Upper lobe of left lung (tissue), 6 donors: Measurements from ENCODE around the gene MIF. TPM values are rescaled to one million over a fixed set of nuclear protein-coding genes. Genes with fewer than 3 reads are reported as not detected.
"Not testable (repeated sequence)": the region's sequence is repeated elsewhere in the genome, so short reads cannot be mapped to it uniquely, and the experiment has no call there.

Experiments used
- ATAC-seq, 2 donors: fragments of 200-7000 bp; cut with Tn5 transposase; one replicate each; pipeline ENCODE4 v1.9.1; 2022; ENCODE audit warnings: mild to moderate bottlenecking in 2 of 2, moderate library complexity in 2 of 2; ENCODE audit not compliant: low FRiP score in 2 of 2
- DNase-seq, 2 donors: peaks; one replicate each; pipeline ENCODE4 v3.0.0-alpha.2; 2019 to 2020
- H3K27ac ChIP-seq, 4 donors: fragments of 200-600 bp; sonication (generic); one replicate each; pipeline ENCODE4 v1.5.1; 2016 to 2019
- H3K27me3 ChIP-seq, 4 donors: fragments of 200-600 bp; sonication (generic); one replicate each; pipeline ENCODE4 v1.5.1; 2017 to 2019
- H3K36me3 ChIP-seq, 4 donors: fragments of 200-600 bp; sonication (generic); one replicate each; pipeline ENCODE4 v1.5.1; 2016 to 2019
- H3K4me1 ChIP-seq, 4 donors: fragments of 200-600 bp; sonication (generic); one replicate each; pipeline ENCODE4 v1.5.1; 2018 to 2019
- H3K4me3 ChIP-seq, 4 donors: fragments of 200-600 bp; sonication (generic); one replicate each; pipeline ENCODE4 v1.5.1; 2017 to 2019; ENCODE audit warnings: mild to moderate bottlenecking in 2 of 4, moderate library complexity in 1 of 4
- H3K9me3 ChIP-seq, 4 donors: fragments of 200-600 bp; sonication (generic); one replicate each; pipeline ENCODE4 v1.5.1; 2018 to 2019
- EP300 ChIP-seq, 4 donors: sonication (generic); formaldehyde crosslinking; IDR thresholded peaks; one replicate each; pipeline ENCODE4 v1.5.1; 2017; ENCODE audit warnings: antibody characterized with exemption in 4 of 4, control low read depth in 2 of 4
- POLR2A ChIP-seq, 4 donors: fragments of 450-650 bp; IDR thresholded peaks; one replicate each; pipeline ENCODE4 v1.5.1; 2016 to 2017; ENCODE audit warnings: antibody characterized with exemption in 4 of 4, mild to moderate bottlenecking in 2 of 4
- POLR2AphosphoS5 ChIP-seq, 2 donors: sonication (generic); formaldehyde crosslinking; IDR thresholded peaks; one replicate each; pipeline ENCODE4 v1.5.1; 2017; ENCODE audit warnings: antibody characterized with exemption in 2 of 2
- WGBS, 2 donors: methylation state at CpG; one replicate each; pipeline ENCODE4 v1.1.5; 2017 to 2018; 5-methylcytosine and 5-hydroxymethylcytosine counted together
- total RNA-seq, 6 donors: library from RNA; depleted of rRNA in 4 of 6; stranded (reverse); fragments of >200 nt in 4 of 6; gene quantifications; one replicate each; pipeline versions ENCODE4 v1.1.0 to v1.2.1, GENCODE V29; 2016 to 2021
- TF ChIP-seq, protein P1 (sequence below), 6 experiments: fragments of 450-650 bp in 4 of 6; fragments of 200-600 bp in 2 of 6; sonication (generic) in 2 of 6; IDR thresholded peaks; one replicate each; pipeline ENCODE4 v1.5.1; 2016 to 2019; ENCODE audit warnings: antibody characterized with exemption in 6 of 6
- donor health status: DM: no; HTN: no; CAD: no; lungs with moderate emphysema.
- donor health status: DM: no; HTN: yes; CAD: no; lungs with severe emphysema.

The MIF gene
- total RNA-seq, 6 donors from 2014 or later = 54.5 to 388 (median 298) TPM

DNA sequence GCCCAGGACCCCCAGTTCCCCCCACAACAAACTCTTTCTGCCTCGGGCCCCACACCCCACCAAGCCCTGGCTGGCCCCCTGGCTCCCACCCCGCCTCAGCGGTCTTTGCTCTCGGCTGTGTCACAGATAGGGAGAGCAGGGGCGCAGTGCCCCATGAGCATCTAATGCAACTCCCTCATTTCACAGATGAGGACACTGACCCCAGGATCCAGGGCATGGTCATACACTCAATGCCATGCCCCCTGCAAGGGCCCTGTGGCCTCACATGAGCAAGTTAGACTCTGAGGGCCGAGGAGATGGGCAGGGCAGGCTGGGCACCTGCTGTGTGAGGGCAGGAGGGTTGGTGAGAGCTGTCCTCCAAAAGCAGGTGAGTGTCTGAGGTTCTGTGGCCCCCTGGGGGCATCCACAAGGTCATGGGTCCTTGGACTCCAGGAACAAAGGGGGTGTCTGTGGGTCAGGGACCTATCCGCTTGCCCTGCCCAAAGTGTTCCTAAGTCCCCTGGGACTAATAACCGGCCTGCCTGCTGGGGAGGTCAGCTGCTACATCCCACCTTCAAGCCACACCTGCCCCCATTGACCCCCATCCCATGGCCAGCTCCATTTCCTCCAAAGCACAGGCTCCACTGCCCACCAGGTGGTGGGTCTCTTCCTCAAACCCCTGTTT is 2.5 kb downstream of the MIF start:
- Histone ChIP-seq H3K27me3 (no peaks in the 10 kb centered on the region), H3K4me3 (no peak overlapping the region), H3K27ac (no peak overlapping the region), H3K36me3 (peaks cover 0 to 24% (median 16%) of the 10 kb centered on the region in 4 donors), H3K4me1 (peaks cover 17 to 27% (median 22%) of the 10 kb centered on the region in 4 donors), H3K9me3 (no peaks in the 10 kb centered on the region)
- WGBS, 2 donors = 91 to 92% methylated on average over 2 to 8 of the region's 8 CpGs
- no peak for ATAC-seq
- DNase-seq = peak in 1 of 2 donors; percentile 41
- TF ChIP-seq EP300 (IDR thresholded peaks at IDR 0.05) (no peak), POLR2A (IDR thresholded peaks at IDR 0.05) (no peak), POLR2AphosphoS5 (IDR thresholded peaks at IDR 0.05) (no peak)
- TF ChIP-seq, protein P1, sequence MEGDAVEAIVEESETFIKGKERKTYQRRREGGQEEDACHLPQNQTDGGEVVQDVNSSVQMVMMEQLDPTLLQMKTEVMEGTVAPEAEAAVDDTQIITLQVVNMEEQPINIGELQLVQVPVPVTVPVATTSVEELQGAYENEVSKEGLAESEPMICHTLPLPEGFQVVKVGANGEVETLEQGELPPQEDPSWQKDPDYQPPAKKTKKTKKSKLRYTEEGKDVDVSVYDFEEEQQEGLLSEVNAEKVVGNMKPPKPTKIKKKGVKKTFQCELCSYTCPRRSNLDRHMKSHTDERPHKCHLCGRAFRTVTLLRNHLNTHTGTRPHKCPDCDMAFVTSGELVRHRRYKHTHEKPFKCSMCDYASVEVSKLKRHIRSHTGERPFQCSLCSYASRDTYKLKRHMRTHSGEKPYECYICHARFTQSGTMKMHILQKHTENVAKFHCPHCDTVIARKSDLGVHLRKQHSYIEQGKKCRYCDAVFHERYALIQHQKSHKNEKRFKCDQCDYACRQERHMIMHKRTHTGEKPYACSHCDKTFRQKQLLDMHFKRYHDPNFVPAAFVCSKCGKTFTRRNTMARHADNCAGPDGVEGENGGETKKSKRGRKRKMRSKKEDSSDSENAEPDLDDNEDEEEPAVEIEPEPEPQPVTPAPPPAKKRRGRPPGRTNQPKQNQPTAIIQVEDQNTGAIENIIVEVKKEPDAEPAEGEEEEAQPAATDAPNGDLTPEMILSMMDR (IDR thresholded peaks at IDR 0.05) = no peak

DNA sequence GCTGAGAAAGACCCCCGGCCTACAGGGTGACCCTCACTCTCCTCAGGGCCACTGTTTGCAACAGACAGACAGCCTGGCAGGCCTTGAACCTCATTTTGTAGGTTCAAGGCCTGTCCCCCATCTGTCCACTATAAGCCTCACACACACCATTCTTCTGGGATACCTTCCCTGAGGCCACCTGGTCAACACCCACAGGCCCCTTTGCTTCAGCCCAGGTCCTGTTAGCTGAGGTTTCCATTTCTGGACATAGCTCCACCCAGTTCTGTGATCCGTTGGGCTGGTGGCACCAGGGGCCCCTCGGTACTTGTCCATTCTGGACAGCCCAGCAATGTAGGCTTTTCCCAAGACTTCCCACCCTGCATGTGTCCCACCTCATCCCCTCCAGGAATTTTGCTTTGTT is 3.1 kb downstream of the MIF start:
- Histone ChIP-seq H3K27ac (no peak overlapping the region), H3K36me3 (peaks cover 0 to 24% (median 16%) of the 10 kb centered on the region in 4 donors)
- WGBS, 2 donors = 96% methylated on average over 3 of the region's 3 CpGs; no CpG with 5 or more reads in 1 of the 2 donors

DNA sequence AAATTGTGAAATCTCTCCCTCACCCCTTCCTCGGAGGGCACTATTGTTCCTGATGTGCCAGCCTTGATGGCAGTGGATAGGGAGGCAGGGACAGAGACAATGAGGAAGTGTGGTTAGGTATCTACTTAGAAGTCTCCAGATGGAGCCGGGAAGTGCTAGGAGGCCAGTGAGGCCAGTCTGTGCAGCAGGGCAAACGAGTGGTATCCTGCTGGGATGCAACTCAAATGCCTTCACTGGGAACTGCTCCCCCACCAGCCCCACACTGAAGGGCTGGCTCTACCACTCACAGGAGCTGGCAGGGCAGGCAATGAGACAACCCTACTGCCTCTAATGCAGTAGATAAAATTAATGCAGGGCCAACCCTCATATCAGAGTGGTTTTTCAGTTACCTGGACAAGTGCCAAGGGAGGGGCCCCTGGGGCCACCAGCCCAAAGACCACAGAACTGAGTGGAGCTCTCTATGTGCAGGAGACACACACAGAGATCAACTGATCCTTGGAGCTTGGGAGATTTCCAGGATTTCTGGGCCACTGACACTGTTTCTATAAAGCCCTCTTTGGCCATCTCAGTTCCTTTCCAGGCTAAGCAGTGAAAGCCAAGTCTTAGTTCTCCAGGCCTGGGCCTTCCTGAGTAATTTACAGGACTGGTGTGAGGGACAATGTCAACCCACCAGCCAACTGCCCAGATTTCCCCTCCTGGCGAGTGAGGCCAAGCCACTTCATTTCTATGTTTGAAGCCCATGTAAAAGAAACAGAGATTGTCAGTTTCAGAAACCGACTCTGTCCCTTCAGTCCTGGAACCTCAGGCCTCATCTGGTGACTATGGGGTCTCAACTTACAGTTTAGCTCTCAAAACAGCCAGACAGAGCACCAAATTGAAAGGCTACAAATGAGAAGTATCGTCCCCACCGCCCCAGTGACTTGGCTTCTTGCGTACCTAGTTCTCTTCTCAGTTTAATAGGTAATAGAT is 4.1 kb downstream of the MIF start:
- WGBS, 2 donors = 57 to 77% methylated on average over 8 of the region's 8 CpGs
- peak overlapping the region in 1 of 4 donors; percentile 6 for H3K27ac ChIP-seq
- no peak for ATAC-seq
- no peaks in the 10 kb centered on the region for H3K27me3 ChIP-seq
- H3K4me3 ChIP-seq = no peak overlapping the region
- H3K9me3 ChIP-seq = no peaks in the 10 kb centered on the region
- peaks cover 0 to 24% (median 16%) of the 10 kb centered on the region in 4 donors for H3K36me3 ChIP-seq
- no peak for DNase-seq
- no peak for TF ChIP-seq EP300 (IDR thresholded peaks at IDR 0.05)
- H3K4me1 ChIP-seq = peaks cover 16 to 25% (median 21%) of the 10 kb centered on the region in 4 donors

More for the DNA sequence above, 3.1 kb downstream of the MIF start:
- H3K27me3 ChIP-seq = no peaks in the 10 kb centered on the region
- peaks cover 17 to 27% (median 22%) of the 10 kb centered on the region in 4 donors for H3K4me1 ChIP-seq
- H3K9me3 ChIP-seq = no peaks in the 10 kb centered on the region
- TF ChIP-seq, protein P1 (IDR thresholded peaks at IDR 0.05) = no peak
- TF ChIP-seq EP300 (IDR thresholded peaks at IDR 0.05) = no peak
- TF ChIP-seq POLR2A (IDR thresholded peaks at IDR 0.05) = no peak
- no peak for TF ChIP-seq POLR2AphosphoS5 (IDR thresholded peaks at IDR 0.05)
- no peak overlapping the region for H3K4me3 ChIP-seq
- DNase-seq (no peak), ATAC-seq (no peak)

DNA sequence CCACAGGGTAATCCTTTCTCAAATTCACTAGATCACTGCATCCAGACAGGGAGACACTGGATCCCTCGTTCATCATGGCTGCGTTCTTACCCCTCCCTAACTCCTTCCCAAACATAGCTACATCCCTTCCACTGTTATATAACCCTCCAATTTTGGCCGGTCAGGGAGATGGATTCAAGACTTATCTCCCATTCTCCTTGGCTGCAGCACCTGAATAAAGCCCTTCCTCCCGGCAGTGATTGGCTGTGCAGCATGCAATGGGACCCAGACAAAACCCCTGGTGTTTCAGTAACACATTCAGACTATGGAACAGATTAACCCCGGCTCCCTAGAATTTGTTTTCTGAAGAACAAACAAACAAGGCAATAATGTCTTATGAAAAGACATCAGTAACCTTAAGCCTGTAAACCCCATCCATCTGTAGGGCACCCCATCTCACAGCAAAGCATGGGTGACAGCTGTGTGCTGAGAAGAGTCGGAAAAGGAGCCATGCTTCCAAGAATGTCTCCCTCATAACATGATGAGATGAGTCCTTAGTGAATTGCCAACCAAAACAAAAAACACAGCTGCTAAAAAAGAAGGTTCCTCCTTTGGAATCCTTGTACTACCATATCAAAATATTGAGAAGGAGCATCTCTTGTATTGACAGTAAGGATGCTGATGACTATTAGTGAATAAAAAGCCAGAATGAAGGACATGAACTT is 5.0 kb downstream of the MIF start:
- 85 to 91% methylated on average over 6 of the region's 6 CpGs for WGBS, 2 donors
- ATAC-seq (no peak), DNase-seq (no peak)
- Histone ChIP-seq H3K4me1 (peaks cover 11 to 19% (median 18%) of the 10 kb centered on the region in 4 donors), H3K4me3 (no peak overlapping the region), H3K27ac (no peak overlapping the region), H3K36me3 (peaks cover 0 to 24% (median 16%) of the 10 kb centered on the region in 4 donors), H3K27me3 (no peaks in the 10 kb centered on the region), H3K9me3 (no peaks in the 10 kb centered on the region)
- no peak for TF ChIP-seq POLR2A (IDR thresholded peaks at IDR 0.05)
- TF ChIP-seq EP300 (IDR thresholded peaks at IDR 0.05) = no peak
- no peak for TF ChIP-seq POLR2AphosphoS5 (IDR thresholded peaks at IDR 0.05)
- TF ChIP-seq, protein P1 (IDR thresholded peaks at IDR 0.05) = no peak

DNA sequence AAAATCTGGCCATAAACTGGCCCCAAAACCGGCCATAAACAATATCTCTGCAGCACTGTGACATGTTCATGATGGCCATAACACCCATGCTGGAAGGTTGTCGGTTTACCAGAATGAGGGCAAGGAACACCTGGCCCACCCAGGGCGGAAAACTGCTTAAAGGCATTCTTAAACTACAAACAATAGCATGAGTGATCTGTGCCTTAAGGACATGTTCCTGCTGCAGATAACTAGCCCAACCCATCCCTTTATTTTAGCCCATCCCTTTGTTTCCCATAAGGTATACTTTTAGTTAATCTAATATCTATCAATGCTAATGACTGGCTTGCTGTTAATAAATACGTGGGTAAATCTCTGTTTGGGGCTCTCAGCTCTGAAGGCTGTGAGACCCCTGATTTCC is 6.0 kb downstream of the MIF start:
- H3K4me3 ChIP-seq, H3K27ac ChIP-seq, ATAC-seq, DNase-seq, H3K9me3 ChIP-seq, H3K27me3 ChIP-seq: not testable (repeated sequence)
- 82 to 92% methylated on average over 4 of the region's 4 CpGs for WGBS, 2 donors
- H3K4me1 ChIP-seq = peaks cover 6 to 13% (median 11%) of the 10 kb centered on the region in 4 donors
- peaks cover 0 to 24% (median 16%) of the 10 kb centered on the region in 4 donors for H3K36me3 ChIP-seq
